Heart left ventricle (tissue), 13 donors: ENCODE measurements around the gene AQP6.

Source experiments
- CTCF ChIP-seq, 12 donors: fragments of 200-600 bp; sonication (generic) in 4 of 12; IDR thresholded peaks; one replicate each; pipeline versions ENCODE4 v1.5.0 to v1.8.0; 2018 to 2022; ENCODE audit warnings: antibody characterized with exemption in 12 of 12, mild to moderate bottlenecking in 5 of 12
- POLR2A ChIP-seq, 2 donors: fragments of 450-650 bp; IDR thresholded peaks; one replicate each; pipeline ENCODE4 v1.6.1; 2017; ENCODE audit warnings: antibody characterized with exemption in 2 of 2, mild to moderate bottlenecking in 2 of 2, moderate library complexity in 2 of 2
- donor health status: ischemic (EF 13 %, LVEDD 7.1; RV severe dilation, severe dysfunction).
- donor health status: DM: no; HTN: yes; CAD: no.
- donor health status: DM: no; HTN: no; CAD: no.
- donor health status: ischemic (EF 25% LVEDD 6.9; RV normal size, moderate dysfunction).
- donor health status: ischemic (EF 25% LVEDD 5.7; RV mildly dilated, moderate dysfunction).
- donor health status: ischemic (EF 35%, LVEDD 5.7; RV mildly dilated, moderate dysfunction).
- donor health status: nonischemic (EF 11% LVEDD 7.7; RV severe dilation, severe dysfunction).
- donor health status: DM: yes; HTN: yes; CAD: no.
- donor health status: PGD.
- donor health status: ischemic (EF 29% LVEDD 5.4; RV normal size, mild dysfunction).
- donor health status: nonischemic (EF 23%, LVEDD 6.1; RV moderate dilation, normal function).

- TF ChIP-seq CTCF (IDR thresholded peaks at IDR 0.05) (no peak), POLR2A (IDR thresholded peaks at IDR 0.05) (no peak)
Observed at GRCh38 chr12:49954863-49955830, 17.6 kb upstream of the AQP6 start.
